GM19035 (cell line): ENCODE data around the gene ARPC5.
"Not testable (repeated sequence)": the region's sequence is repeated elsewhere in the genome, so short reads cannot be mapped to it uniquely, and the experiment has no call there.

ENCODE experiments used
- ATAC-seq: cut with Tn5 transposase; IDR thresholded peaks from one replicate; pipeline ENCODE4 v1.9.1; 2021; ENCODE audit not compliant: unreplicated experiment

The ARPC5 gene

GRCh38 chr1:183612975-183613374 lies 22.6 kb downstream of the ARPC5 start:
- ATAC-seq = not testable (repeated sequence)

GRCh38 chr1:183612407-183612806 lies 23.2 kb downstream of the ARPC5 start:
- ATAC-seq = no peak

GRCh38 chr1:183611021-183611420 lies 24.6 kb downstream of the ARPC5 start:
- ATAC-seq = no peak

GRCh38 chr1:183609759-183610452 lies 25.7 kb downstream of the ARPC5 start:
- no peak for ATAC-seq

GRCh38 chr1:183609313-183609712 lies 26.3 kb downstream of the ARPC5 start:
- ATAC-seq = no peak

- no peak for ATAC-seq
Measured at GRCh38 chr1:183607322-183607980, 28.1 kb downstream of the ARPC5 start.

- ATAC-seq = no peak
Measured at GRCh38 chr1:183605904-183606303, 29.7 kb downstream of the ARPC5 start.

- ATAC-seq = peak; percentile 9
Measured at GRCh38 chr1:183604815-183605214, 30.8 kb downstream of the ARPC5 start.

GRCh38 chr1:183604038-183604808 lies 31.4 kb downstream of the ARPC5 start:
- peak; percentile 56 for ATAC-seq

GRCh38 chr1:183602510-183602909 lies 33.1 kb downstream of the ARPC5 start:
- ATAC-seq = no peak

GRCh38 chr1:183600634-183601033 lies 34.9 kb downstream of the ARPC5 start:
- no peak for ATAC-seq

- no peak for ATAC-seq
Measured at GRCh38 chr1:183600136-183600535, 35.4 kb downstream of the ARPC5 start.

- ATAC-seq = peak; percentile 77
Measured at GRCh38 chr1:183598386-183598785, 37.2 kb downstream of the ARPC5 start.

GRCh38 chr1:183597656-183598347 lies 37.8 kb downstream of the ARPC5 start:
- ATAC-seq = no peak

GRCh38 chr1:183596500-183596899 lies 39.1 kb downstream of the ARPC5 start:
- no peak for ATAC-seq

GRCh38 chr1:183595537-183595936 lies 40.0 kb downstream of the ARPC5 start:
- ATAC-seq = no peak

- ATAC-seq = peak; percentile 39
Measured at GRCh38 chr1:183593356-183593755, 42.2 kb downstream of the ARPC5 start.

GRCh38 chr1:183592733-183593132 lies 42.9 kb downstream of the ARPC5 start:
- ATAC-seq = no peak

- peak; percentile 78 for ATAC-seq
Measured at GRCh38 chr1:183590244-183591191, 45.1 kb downstream of the ARPC5 start, which contains the start of gene NCF2. Gene NCF2 (minus strand): TSS chr1:183590459. CDS start chr1:183590329, 130 bp downstream.

GRCh38 chr1:183589874-183590243 lies 45.7 kb downstream of the ARPC5 start:
- ATAC-seq = peak; percentile 19
